Anterior cingulate cortex (tissue), 58 donors: ENCODE data around the gene WIPF3.
A peak's percentile ranks its signal among the peaks of the same experiment; 100 is the strongest.

ENCODE experiments used
- DNase-seq, 58 donors: peaks; one replicate each; lab custom pipeline; 2025; lab: John Stamatoyannopoulos, UW

WIPF3 gene

DNA sequence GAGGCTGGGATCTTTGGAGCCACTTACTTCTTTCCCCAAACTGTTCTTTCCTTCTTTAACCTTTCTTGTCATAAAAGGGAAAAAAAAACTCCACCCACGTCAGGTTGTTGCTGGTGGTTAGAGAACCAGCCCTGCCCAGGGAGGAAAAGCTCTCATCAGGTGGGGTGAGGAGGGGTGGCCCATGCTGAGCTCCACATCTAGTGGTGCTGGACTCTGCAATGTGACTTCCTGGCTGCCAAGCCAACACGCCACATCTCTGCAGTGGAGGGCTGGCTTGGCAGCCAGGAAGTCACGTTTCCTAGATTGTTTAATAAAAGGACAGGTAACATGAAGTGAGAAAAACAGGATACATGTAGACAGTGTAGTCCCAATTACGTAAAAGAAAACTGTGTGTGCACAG lies 37.4 kb downstream of the WIPF3 start:
- DNase-seq: no peak

DNA sequence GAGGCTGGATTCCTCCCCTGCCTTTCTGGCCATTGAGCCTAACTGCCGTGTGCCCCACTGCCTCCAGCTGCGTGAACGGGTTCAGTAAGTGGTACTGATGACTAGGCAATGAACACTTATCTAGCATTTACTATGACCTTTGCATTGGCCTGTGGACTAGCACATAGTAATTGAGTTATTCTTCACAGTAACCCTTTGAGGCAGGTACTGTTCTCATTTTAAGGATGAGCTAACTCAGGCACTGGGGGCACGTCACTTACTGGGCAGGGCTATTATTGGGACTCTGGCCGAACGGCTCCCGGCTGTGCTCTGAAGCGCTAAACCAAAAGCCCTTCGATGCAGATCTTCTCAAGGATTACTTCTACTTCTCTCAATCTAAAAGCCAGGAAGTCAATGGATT lies 38.3 kb downstream of the WIPF3 start:
- DNase-seq: no peak

DNA sequence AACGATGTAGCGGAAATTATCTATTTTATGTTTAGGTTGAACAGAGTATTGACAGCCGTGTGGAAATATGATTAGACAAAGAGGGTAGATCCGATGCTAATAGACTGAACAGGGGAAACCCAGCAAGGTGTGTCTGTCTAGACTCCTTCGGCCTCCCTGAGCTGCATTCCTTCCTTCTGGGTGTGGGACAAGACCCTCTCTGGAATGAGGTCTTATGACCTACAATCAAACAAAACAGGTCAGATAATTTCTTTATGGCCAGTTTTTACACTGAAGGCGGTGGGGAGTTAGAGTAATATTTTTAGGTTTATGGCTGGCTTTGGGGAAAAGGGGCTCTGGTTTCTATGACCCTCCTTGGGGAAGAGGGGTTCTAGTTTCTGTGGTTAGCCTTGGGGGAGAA lies 41.2 kb downstream of the WIPF3 start:
- DNase-seq: no peak

DNA sequence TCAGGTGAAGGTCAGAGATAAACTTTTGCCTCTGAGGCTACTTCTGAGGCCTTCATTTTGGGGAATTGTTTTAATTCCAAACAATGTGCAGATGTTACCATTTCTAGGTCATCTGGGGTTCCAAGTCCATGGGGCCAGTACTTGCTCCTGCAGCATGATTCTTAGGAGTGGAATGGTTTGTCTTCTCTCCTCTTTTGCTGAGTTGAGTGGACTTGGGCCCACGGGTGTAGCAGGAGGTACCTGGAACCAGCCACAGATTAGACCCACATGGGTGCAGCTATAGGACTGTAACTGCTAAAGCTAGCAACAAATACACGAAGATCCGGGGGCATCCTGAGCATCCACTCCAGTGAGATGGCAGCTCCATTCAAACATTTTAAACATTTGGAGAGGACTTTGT lies 41.6 kb downstream of the WIPF3 start:
- DNase-seq: no peak

DNA sequence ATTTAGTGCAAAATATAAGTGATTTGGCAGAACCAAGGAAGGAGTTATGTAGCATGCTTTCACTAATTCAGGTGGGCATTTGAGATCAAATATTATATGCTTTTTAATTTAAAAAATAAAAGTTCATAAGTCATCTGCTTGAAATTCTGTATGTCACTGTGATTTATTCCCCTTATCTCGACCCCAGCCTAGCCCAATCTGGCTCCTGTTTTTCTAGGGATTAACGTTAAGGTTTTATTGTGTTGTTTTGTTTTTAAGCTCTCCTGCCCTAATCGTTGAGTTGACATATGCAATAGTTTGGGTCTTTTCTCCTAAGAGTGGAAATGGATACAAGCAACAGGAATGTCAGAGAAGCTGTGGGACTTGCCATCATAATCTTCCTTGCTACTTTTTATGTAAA lies 42.6 kb downstream of the WIPF3 start:
- no peak for DNase-seq

DNA sequence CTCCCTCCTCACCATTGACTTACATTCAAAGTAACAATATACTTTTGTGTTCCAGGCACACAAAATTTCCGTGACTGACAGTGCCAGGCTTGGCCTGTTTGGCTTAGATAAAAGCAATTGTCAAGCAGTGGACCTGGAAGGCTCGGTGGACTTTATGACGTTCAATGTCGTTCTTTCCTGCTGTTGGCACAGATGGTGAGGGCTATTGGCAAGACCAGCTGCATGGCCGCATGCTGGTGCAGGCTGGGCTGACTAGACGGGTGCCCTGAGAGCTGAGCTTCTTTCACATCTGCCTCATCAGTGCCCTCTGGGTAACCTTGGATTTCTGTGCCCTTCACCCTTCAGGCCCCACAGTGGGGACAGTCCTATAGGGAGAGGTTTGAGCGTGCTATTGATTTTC lies 45.2 kb downstream of the WIPF3 start:
- no peak for DNase-seq

DNA sequence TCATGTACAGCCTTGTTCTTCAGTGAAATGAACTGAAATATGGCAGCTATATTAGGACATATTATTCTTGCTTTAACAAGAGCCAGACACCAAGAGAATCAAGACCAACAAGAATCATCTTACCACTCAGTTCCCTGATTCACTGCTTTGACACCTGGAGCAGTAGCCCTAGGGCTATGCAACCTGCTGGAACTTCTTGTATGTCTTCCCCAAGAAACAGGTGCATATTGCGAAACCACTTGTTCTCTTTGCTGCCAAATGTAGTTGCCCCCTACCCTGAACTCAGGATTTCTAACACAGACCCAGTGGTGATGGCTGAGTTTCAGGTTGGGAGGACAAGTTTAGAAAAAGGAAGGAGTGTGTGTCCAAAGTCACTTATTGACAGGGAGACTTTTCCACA lies 46.1 kb downstream of the WIPF3 start:
- DNase-seq: no peak

DNA sequence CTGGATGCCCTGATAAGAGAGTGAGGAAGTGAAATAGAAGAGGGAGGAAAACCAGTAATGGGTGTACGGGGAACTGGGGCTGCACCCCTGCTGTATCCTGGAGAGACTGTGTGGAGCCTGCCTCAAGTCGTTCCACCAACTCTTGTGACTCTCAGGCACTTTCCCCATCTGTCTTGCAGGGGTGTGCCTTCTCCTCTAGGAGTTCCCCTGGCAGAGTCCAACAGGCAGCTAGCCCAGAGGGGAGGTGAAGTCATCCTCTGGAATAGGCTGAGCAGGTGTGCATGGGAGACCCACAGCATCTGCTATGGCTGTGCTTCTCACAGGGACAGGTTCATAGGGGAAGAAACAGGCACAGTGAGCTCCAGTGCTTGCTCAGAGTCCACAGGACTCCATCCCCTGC lies 46.8 kb downstream of the WIPF3 start:
- no peak for DNase-seq

DNA sequence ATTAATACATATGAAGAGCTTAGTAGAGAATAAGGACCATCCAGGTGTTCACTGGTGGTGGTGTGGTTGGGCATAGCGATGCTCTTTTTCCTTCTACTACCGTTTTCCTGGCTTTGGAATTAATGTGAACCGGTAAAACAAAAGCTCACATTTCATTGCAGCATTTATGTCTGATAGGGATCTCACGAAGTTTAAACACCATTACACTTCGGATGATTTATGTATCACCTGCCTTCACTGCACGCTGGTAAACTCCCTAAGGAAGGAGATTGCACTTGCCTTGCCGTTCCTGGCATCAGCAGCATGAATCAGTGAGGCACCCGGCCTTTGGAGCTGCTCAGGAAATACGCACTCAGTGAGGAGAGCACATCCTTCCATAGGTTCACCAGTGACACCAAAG lies 47.5 kb downstream of the WIPF3 start:
- no peak for DNase-seq

DNA sequence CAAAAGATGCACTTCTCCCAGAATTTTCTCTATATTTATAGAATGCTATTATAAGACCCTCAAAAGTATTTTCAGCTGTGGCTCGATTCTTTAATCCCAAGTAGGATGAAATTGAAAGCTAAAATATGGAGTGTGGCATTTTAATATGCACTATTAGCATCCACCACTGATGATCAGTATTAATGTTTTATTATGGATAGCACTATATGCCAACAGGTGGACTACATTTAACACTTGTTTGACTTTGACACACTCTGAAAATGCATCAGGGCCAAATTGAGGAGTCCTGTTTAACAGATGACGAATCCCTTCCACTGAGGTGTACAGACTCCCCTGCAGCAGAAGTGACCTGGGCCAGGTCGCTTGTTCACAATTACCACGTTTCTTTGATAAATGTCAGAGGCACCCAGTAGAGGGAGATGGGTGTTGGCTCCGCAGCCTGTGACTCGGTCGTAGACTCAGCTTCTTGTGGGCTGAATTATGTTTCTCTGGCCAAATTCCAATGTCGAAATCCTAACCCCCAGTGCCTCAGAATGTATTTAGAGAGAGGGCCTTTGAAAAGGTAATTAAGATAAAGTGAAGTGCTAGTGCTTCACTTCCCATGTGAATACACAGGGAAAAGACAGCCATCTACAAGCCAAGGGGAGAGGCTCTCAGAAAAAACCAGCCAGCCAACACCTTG lies 48.1 kb downstream of the WIPF3 start:
- no peak for DNase-seq

DNA sequence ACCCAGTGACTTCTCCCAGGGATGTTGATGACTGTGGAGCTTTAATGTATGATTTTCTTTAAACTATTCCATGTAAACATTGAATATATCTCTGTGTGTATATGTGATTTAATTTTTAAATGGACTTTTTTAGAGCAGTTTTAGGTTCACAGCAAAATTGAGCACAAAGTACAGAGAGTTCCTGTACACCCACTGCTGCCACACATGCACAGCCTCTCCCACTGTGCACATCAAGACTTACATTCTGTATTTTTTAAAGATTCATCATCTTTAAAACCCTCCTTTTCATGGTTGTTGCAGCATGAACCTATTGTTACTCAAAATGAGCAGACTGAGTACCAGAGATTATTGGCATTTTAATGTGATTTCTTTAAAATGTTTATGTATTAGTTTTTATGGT lies 51.3 kb downstream of the WIPF3 start:
- DNase-seq: peak in 4 of 58 donors; percentile 7 to 48 (median 17)

DNA sequence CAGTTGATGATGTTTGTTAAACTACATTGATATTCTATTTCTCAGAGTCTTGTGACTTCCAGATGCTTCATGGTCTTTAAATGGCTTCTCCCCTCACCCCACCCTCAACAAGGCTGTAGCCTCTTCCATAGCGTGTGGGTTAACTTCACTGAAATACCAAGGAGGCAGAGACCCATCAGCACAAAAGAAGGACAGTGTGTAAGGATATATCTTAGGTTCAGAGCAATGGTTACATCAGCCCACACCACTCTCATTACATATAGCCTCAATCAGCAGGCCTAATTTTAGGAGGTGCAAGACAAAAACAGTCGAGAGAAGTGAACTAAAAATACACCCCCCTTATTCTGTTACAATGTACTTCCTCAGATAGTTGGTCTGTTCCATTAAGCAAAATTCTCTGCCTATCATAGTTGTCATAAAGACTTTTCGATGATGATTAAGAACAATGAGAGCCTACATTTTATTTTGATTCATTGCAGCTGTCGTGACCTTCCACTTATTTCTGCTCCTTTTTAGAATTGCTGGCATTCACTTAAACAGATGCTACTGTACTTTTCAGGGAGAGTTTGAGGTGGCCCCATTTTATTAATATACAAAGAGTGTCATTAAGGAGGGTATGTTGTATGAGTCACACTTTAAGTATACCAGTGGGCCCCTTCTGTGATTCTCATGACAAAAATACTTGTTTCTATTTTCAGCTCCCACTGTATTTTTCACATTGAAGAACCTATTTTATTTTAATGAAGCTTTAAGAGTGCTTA lies 52.1 kb downstream of the WIPF3 start:
- no peak for DNase-seq

DNA sequence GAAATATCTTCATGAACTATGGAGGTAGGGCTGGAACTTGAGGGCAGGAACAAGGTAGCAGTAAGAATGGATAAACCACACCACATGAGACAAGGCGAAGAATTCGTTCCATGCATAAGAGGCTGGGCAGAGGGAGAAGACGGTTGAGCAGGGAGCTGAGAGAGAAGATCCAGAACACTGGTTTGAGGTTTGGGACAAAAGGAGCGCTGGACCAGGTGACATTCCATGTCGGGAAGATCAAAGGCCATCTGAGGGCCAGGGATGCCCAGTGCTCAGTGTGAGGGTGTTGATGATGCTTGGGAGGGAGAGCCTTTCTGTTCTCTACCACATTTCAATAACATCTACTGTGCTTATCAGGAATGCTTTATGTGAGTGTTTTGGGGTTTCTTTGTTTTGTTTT lies 52.8 kb downstream of the WIPF3 start:
- no peak for DNase-seq

DNA sequence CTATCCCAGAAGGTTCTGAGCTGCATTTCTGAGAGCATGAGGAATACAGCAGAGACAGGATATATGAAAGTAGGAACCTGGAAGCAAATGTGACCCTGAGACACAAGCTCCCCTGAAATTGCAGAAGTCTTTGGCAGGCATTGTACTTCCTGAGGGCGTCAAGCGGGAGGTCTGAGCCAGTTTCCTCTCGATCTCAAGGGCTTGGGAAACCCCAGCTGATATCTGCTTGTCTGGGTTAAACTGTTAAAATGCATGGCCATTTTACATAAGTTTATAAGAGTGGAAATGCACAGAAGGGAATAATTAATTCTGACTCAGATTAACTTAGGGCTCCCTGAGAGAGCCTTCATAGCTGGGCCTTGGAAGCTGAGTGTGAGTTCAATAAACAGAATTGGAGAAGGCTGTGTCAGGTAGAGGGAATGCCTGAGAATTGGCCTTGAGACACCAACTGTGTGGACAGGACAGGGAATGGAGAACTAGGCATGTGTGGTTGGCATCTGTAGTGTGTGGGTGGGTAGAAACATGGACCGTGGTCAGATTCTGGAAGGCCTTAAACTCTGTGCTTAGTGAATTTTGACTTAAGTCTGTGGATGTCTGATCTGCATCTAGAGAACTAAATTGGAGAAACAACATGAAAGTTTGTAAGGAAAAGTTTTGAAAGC lies 53.3 kb downstream of the WIPF3 start:
- DNase-seq: peak in 3 of 58 donors; percentile 5 to 16 (median 15)

DNA sequence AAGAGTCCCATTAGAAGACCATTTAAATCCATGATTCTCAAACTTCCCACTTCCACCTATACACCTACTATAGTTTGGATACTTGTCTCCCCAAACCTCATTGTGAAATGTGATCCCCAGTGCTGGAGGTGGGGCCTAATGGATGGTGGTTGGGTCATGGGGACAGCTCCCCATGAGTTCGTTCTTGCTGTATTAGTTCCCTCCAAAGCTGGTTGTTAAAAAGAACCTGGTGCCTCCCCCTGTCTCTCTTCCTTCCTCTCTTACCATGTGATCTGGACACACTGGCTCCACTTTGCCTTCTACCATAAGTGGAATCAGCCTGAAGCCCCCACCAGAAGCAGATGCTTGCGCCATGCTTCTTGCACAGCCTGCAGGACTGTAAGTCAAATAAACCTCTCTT lies 53.9 kb downstream of the WIPF3 start:
- DNase-seq: no peak

DNA sequence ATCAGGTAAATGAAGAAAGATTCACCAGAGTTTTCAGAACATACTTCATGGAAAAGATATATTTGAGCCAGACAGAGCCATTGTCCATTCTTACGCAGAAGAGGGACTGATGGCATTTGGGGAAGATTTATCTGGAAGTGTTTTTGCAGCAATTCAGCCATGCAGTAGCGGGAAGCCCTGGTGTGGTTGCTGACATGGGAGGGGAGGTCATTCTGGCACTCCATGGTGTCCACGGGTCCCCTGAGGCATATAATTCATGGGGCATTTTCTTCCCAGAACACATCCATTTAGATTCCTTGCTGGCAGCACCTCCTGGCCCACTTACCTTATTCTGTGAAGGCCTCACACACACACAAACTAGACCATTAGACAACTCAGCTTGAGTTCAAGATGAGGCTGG lies 55.6 kb downstream of the WIPF3 start:
- DNase-seq: no peak

DNA sequence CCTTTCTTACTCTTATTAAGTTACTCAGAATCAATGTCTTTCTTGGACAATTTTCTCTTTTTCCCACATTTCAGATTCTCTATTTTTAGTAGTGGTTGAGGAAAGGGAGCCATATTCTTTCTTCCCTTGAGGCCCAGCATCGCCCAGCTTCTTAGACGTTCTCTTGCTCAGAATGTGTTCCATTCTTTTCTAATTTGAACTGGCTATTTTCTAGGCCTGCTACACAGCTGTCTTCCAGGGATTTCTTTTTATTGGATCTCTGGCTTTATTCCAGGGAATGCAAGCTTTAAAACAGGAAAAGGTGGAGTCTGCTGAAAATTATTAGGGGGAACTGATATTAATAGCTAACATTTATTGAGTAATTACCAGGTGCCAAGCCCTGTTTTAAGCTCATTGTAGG lies 58.3 kb downstream of the WIPF3 start:
- no peak for DNase-seq

DNA sequence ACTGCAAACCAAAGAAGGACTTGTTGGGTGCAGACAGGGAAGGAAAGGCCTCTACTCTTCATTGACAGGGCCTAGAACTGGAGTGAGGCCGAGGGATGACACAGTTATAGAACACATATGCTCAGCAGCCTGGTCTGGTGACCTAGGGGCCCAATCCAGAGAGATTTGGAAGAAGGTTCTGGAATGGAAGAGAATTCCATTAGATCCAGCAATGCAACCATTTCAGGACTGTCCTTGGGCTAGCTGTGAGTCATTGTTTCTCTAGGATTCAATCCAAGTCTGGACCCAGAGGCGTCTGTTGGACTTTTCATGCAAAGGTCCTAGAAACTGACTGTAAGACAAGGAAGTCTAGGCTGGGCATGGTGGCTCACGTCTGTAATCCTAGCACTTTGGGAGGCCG lies 59.2 kb downstream of the WIPF3 start:
- no peak for DNase-seq

DNA sequence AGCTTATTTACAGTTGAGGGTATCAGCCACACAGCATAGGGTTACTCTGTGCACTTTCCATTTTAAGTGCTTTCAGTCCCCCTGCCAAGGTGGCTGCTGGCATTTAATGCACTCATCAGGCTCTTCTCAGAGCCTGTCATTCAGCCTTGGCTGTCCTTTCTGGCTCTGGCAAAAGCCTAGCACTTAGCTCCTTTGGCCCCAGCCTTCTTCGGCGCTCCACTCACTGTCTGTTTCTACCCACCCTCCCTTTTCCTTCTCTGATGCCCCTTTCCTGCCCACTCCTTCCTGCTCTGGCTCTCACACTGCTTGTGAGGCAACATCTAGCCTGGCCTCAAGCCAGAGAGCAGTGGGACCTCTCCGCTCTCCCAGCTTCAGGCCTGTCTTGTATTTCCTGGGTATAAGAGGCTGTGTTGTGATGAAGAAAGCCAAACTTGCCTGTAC lies 60.2 kb downstream of the WIPF3 start:
- DNase-seq: peak in 32 of 58 donors; percentile 13 to 68 (median 30)

DNA sequence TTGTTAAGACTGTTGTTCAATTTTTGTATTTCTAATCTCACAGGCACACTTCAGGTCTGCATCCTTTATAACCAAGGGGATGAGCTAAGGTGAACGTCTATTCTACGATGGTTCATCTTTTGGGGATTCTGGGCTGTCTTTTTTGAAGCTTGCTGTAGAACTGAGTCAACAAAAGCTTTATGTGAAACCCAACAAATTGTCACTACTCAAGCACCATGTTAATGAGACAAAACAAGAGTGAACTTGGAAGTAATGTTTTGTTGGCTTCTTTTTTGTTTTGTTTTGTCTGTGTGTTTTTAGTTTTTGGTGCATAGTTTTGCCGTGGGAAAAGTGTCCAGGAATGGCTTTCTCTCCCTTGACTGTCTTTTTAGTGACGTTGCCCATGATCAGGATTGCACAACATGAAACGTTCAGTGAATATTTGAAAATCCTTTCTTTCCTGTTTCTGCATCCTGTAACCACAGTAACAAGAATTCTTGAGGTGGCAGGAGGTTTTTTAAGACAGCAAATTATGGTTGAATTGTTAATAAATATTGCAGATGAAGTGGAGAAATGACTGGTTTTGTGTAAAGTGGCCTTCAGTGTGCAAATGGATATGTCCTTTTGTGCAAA lies 65.6 kb downstream of the WIPF3 start:
- no peak for DNase-seq

DNA sequence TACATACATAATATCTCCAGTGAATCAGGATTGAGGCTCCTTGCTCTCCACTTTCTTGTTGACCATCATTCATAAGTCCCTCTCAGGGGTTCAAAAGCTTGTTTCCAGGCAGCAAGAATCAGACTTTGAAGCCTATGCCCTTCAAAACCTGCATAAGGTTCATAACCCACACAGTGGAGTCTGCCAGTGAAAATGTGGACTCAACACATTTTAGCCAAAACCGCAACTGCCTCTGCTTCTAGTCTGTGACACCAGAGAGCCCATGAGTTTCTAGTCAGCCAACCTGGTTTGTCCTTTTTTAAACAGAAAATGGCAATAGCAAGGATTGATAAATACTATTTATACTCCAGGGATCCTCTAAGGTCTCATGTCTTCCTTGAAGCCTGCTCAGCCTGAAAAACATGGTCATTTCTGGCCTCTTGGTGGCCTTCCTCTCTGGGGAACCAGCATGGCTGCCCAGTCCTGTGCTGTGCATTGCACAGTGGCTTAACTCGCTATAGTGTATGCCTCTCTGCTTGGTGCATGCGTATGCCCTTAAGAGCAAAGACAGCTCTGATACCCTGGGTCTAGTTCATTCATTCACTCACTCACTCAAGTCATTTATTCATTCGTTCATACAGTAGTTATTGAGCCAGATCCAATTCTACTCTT lies 67.5 kb downstream of the WIPF3 start:
- no peak for DNase-seq
